Suppressor macrophage treated with lipopolysaccharide for 1 hour (primary cell): ENCODE measurements around the gene LAMTOR5.

Experiments used
- DNase-seq, 3 donors: peaks; one replicate each; pipeline ENCODE4 v3.0.0-alpha.2; 2020 to 2022

The LAMTOR5 gene

DNA sequence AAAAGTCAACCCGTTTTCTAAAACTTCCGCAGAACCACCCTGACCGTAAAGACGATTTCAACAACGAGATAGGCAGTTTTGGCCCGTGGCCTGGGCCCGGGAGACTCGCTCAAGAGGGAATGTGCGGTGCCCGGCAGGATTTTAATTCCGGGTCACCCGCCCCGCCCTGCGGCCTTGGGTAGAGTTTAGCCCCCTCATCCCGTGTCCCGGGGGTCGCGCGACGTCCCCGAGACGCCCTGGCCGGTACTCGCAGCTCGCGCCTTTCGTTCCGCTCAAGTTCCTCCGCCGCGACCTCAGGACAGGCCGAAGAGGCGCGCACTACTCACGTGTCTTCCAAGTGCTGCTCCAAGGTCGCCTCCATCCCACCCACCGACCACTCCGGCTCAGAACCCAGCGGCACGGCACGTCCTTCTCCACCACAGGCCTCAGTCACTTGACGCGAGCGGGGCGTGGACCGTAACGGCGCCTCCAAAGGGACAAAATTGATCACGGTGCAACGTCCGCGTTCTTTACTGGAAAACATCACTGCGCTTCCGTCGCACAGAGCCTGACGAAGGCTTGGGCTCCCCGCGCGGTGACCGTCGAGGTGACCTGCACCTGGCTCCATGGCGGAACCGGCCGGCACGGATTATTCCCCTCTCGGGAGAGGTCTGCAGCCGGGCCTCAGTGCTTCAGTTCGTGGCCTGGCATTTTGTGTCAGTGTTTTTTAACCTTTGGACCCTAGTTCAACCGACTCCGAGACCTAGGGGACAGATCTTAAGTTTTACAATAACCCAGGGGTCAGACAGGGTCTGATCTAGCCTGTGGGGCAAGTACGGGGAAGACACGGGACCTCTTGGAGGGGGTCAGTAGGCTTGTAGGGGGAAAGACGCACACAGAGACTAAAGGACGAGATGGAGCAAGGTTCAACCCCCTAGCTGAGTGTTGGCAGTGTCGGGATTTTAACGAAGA lies at the start of gene LAMTOR5:
LAMTOR5 (minus strand) TSS at position 435 of the 951 bp plus-strand sequence; CDS start at position 361, 74 bp downstream.
- DNase-seq: peak; percentile 94 to 97 (median 96)

DNA sequence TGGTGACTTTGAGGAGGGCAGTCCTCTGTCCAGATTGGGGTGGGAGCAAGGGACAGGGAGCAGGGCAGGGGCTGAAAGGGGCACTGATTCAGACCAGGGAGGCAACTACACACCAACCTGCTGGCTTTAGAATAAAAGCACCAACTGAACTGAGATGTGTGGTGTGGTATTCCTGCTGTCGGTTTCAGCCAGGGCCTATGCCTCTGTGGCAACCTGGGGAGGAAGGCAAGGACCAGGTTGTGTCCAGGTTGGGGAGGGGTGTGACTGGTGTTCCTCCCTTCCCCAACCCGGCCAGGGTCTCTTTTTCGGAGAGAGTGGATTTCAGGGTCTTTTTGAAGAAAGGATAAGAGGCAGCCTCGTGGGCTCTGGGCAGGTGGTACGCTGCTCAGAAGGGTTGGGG lies 49.7 kb upstream of the LAMTOR5 start:
- no peak for DNase-seq

DNA sequence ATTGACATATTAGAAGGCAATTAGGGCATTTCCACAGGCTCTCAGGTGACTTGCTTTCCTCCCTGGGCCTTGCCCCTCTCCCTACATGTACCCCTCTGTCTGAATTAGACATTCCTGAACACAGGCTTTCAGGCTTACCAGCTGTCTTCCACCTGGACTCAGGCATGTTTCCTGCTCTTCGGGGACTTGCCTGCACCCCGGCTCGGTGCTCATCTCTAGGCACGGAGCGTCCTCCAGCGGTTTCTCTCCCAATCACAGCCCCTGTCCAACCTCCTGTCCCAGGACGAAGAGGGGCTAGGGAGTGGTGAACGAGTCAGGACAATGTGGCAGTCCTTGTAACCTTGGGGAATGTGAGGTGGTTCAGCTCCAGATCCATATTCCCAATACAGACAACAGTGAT lies 47.7 kb upstream of the LAMTOR5 start:
- DNase-seq: no peak

DNA sequence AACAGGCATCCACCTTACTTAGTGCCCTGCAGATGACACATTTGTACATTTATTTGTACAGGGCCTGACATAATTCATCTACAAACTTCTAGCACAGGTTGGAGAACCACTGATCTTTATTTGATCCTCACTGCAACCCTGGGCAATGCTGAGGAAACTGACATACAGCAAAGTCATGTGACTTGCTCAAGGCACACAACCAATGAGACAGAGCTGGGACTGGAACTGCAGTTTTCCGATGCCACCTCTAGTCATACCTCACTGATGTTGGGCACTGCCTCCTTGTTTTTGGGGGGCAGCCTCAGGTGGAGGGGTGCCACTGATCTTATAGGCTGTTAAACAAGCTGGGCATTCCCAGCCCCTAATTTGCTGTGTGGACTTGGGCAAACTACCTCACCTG lies 46.8 kb upstream of the LAMTOR5 start:
- DNase-seq: no peak

DNA sequence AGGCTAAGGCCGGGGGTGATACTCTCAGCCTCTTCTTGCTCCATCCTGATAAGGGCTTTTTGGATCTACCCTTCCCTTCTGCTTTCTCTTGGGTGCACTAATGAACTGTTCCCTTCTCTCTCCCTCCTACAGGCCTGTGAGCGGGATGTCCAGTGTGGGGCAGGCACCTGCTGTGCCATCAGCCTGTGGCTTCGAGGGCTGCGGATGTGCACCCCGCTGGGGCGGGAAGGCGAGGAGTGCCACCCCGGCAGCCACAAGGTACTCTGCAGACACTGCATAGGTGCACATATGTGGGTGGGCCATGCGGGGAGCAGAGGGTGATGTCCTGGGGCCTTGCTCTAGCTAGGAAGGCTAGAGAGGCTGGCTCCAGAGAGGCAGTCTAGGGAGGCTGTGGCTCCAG lies 46.3 kb upstream of the LAMTOR5 start:
- no peak for DNase-seq

DNA sequence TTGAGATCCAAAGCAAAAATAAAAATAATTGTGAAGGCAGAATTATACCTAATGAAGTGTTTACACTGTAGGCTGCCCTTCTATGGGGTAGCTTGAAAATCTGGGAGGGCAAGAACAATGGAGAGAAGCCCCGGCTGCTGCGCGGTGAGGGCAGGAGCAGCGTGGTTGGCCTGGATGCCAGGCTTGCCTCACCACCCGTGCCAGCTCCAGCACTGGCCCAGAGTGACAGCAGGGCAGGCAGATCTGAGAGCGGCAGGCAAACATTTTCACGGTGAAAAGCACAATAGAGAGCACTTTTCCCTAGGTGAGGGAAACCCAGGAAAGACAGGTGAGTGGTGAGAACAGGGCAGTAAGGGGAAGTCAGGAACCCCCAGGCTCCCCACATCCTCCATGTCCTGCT lies 44.8 kb upstream of the LAMTOR5 start:
- no peak for DNase-seq

DNA sequence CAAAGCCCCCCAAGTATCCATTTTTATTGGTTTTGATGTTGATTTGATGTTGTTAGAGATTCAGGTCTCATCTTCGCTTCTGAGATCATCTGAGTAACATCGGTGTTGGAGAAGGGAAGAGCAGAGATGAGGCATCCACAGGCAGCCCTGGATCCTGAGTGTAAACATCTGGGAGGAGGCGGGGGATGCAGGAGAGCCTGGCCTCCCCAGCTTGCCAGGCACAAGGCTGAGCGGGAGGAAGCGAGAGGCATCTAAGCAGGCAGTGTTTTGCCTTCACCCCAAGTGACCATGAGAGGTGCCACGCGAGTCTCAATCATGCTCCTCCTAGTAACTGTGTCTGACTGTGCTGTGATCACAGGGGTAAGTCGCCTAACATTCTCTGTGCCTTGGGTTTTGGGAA lies 43.4 kb upstream of the LAMTOR5 start, which contains the start of gene PROK1:
PROK1 (plus strand) TSS at position 221 of the 400 bp plus-strand sequence; CDS start at position 289, 68 bp downstream.
- no peak for DNase-seq

DNA sequence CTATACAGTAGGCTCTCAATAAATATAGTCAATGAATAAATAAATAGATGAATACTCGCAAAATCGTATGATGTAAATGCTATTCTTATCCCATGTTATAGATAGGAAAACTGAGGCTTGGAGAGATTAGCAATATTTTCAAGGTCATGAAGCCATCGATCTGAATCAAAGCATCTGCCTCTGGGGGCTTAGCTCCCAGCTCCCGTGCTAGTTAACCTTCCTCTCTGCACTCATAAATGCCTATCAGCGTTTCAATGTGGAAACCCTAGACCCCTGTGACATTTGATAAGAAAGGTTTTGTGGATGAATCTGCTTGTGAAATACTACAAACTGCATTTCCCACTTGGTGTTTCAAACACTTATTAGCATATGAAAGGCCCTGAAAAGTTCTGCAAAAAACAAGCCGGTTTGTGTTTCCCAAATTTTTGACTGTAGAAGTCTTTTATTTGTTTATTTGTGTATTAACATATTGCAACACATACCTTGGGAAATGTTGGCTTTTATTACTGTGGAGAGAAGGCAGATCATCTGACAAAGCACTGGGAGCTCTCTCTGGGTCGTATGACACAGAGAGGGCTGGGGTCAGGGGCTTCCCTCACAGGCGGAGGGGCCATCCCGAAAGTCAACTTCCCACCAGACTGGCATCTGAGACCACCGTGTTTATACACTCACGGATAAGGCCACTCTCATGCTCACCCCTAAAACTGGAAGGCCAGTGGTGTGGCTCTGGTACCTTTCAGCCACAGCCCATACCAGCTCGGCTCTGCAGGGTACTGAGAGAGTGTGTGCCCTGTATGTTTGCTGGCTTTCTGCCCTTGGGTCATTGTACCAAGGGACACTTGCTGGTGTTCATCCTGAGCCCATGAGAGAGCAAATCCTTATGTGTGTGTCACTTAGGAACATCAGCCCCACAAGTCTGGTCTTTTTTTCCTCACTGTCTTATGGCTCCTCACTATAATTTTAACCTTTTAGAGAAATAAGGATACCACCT lies 42.5 kb upstream of the LAMTOR5 start:
- DNase-seq: no peak

DNA sequence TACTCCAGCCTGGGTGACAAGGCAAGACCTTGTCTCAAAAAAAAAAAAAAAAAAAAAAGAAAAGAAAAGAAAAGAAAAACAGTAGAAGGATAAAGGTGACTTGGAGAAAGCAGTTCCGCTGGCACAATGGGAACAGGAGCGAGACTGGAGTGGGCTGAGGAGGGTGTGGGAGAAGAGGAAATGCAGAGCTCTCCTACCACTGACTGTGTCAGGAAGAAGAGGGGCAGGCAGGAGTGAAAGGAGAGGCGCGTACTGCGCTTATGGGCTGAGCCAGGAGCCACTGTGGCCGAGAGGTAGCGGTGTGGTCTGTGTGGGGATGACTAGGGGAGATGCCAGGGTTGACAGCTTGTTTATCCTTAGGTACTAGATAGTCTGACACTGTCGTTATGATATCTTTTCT lies 37.1 kb upstream of the LAMTOR5 start:
- DNase-seq: no peak

DNA sequence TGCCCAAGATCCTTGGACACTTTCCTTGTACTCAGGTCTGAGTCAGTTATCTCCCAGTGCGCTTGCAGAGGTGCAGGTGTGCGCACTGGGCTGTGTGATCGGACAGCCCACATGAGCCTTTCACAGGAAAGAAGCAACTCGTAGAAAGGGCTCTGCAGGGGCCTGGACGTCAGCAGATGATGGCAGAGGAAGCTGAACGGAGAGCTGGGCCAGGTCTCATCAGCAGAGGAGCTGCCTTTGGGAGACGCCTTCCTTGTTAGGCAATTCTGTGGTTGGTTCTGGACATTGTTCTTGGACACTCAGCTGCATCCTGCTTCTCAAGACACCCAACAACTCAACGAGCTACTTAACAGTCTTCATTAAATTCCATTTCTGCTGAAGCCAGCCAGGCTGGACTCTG lies 36.0 kb upstream of the LAMTOR5 start:
- DNase-seq: no peak

DNA sequence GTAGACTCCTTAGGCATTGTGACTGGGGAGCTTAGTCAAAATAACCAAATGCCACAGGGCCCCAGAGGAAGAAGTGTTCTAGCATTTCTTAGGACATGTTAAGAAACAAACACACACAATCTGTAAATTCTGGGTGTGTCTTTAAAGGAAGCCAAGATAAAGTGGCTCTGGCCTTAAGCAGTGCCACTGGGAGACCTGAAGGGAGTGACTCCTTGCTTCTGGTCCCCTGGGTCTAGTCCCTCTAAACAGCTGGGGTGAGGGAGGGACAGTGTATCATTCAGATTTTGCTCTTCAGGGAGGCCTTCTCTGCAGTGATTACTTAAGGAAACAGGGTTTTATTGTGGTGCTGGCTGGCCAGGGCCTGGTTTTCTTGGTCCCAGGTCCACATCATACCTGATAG lies 34.4 kb upstream of the LAMTOR5 start:
- no peak for DNase-seq

DNA sequence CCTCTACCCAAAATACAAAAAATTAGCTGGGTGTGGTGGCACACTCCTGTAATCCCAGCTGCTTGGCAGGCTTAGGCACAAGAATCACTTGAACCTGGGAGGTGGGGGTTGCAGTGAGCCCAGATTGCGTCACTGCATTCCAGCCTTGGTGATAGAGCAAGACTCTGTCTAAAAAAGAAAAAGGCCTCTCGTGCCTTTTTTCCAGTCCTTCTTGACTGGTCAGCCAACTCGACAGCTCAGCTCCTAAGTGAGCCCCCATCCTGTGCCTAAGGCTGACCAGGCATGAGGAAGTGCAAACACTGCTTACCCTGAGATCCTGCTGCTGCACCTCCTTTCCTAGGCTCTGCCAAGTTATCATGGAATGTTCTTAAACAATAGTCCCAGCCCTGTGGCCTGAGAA lies 33.4 kb upstream of the LAMTOR5 start:
- no peak for DNase-seq

DNA sequence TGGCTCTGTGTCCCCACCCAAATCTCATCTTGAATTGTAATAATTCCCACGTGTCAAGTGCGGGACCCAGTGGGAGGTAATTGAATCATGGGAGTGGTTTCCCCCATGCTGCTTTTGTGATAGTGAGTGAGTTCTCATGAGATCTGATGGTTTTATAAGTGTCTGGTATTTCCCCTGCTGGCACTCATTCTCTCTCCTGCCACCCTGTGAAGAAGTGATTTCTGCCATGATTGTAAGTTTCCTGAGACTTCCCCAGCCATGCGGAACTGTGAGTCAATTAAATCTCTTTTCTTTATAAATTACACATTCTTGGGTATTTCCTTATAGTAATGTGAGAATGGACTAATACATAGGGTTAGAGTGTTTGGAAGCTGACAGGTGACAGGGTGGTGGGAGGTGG lies 32.4 kb upstream of the LAMTOR5 start:
- DNase-seq: peak in 1 of 3 donors; percentile 41

DNA sequence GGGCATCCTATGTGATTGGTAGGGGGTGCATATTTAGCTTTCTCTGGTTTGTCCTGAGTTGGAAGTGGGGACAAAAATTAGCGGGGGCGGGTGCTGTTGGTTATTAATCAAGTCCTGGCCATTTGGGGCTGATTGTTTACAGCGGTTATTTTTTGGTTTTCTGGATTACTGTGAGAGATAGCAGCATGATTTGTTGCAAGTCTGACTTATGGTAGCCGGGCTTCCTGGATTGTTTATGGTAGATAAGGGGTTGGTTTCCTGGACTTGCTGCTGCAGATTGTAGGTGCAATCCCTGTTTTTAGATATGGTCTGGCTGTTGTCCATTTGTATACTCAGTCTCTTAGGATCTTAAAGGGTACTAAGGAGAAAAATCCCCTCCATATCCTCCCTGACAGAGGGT lies 31.4 kb upstream of the LAMTOR5 start:
- DNase-seq: no peak

DNA sequence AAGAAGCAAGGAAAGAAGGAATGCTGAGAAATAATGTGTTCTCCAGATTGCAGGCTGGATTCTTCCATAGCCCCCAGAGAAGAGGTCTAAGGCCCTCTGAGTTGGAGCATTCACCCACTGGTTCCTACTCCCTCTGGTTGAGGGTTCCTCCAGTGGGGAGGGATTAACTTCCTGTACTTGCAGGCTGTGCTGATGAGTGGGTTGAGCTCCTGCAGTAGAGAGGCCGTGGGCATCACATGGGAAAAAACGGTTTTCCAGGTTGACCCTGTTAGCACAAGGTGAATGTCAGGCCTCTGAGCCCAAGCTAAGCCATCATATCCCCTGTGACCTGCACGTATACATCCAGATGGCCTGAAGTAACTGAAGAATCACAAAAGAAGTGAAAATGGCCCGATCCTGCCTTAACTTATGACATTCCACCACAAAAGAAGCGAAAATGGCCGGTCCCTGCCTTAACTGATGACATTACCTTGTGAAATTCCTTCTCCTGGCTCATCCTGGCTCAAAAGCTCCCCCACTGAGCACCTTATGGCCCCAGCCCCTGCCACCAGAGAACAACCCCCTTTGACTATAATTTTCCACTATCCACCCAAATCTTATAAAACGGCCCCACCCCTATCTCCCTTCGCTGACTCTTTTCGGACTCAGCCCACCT lies 30.3 kb upstream of the LAMTOR5 start:
- DNase-seq: peak in 1 of 3 donors; percentile 22

DNA sequence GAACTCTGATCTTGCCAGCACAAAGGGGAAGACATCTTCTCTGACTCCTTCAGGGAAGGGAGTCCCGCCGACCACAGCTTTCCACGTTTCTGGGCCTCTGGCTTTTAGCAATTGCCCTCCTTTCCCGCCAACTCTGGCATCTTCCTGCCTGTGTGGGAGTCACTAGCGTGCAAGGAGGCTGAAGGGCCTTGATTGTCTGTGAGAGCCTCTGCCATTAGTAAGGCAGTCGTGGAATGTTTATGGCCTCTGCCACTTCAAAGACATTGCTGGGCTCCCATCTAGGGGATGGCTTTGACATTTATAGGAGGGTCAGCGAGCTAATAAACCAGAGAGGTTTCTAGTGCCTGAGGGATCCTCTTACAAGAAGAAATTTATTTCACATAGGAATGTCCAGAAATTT lies 29.1 kb upstream of the LAMTOR5 start:
- DNase-seq: no peak

DNA sequence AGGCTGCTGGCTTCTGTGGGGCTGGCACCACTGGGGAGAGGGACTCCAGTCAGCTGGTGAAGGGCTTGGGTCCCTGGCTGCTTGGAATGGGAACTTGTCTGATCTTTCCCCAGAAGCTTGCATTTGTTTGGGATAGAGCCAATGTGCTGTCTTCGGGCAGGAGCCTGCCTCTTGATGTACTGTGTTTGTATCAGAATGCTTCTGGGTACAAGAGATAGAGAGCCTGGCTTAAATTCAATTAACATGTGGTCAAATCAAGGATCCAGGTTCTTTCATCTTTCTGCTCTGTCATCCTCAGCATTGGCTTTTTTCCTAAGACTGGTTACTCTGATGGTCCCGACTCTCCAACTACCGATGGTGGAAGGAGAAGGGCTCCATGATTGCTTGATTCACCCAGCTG lies 27.5 kb upstream of the LAMTOR5 start:
- DNase-seq: no peak

DNA sequence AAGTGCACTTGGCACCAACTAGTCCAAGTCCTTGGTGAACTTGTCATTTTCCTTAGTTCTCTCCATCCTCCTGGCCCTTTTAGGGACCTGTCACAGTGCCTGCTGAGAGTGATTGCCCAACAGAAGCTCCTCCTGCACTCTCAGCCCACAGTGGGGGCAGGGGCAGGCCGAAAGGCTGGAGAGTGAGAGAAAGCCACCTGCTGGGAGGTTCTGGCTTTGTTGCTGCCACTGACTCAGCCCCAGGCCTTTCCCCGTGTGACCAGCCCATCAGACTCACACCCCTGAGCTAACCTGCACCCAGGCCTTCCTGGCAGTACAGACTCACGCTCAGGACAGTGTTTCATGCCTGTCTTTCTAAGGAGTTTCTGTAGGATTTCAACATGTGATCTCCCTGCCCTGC lies 26.3 kb upstream of the LAMTOR5 start:
- DNase-seq: peak; percentile 59 to 78 (median 69)

DNA sequence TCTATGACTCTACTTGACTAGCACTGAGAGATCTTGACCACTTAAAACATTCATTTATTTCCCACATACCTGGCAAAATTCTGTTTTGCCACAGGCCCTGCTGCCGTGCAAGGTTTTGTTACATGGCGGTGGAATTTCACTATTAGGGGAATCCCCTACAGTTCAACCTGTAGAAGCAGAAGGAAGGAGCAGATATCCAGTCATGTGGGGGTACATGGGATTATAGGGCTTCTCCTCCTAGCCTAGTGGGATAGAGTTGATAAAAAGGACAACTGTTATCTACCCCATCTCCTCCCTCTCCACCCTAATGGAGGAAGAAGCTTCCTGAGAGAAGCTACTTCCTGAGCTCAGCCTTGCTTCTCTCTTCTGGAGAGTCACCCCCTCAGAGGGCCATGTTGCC lies 25.7 kb upstream of the LAMTOR5 start:
- no peak for DNase-seq

DNA sequence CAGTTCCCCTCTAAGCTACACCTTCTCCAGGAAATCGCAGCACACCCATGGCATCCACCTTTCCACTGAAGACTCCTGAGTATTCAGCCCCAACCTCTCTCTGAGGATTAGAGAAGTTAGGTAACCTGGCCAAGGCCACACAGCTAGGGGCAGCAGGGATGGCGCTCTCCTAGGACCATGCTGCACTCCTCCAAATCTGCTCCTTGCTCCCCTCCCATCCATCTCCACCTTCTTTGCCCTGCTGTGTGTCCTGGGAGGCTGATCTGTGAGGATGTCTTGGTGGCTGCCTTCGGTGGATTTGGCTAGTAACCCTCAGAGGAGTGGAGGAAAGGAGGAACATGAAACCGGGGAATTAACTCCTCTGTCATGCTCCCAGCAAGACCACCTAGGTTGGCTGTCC lies 23.4 kb upstream of the LAMTOR5 start:
- DNase-seq: no peak

DNA sequence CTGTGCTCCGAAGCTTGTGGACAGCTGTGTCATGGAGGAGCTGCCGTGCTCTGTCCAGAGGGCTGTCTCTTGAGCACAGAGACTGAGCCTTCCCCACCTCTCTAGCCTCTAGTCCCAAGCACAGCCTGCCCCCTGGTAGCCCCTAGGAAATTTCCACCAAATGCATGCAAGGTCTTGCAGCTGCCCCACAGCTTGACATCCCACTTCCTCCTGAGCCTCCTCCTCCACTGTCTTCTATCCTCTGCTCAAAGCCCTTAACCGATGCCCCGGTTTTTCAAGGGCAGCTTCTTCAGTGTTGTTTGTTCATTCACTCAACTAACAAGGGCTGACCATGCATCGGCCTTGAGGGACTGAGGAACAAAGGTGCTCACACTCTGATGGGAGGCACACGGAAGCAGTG lies 22.9 kb upstream of the LAMTOR5 start:
- no peak for DNase-seq

DNA sequence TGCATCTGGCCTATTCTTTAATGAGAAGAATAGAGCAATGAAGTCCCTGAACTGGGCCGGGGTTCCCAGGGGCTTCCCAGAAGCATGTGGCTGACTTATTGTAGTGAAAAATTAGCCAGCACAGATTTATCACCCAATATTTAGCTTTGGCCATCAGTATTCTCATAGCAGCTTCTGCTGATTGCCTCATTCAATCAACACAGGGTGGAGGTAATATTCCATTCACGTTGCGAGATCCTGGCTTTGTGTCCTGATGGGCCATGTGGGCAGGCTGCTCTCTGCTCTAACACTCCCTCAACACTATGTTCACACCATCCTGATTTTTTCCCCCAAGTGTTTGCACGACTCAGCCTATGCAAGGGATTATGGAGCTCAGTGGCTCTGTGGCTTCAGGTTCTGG lies 21.5 kb upstream of the LAMTOR5 start:
- peak; percentile 22 to 63 (median 27) for DNase-seq

DNA sequence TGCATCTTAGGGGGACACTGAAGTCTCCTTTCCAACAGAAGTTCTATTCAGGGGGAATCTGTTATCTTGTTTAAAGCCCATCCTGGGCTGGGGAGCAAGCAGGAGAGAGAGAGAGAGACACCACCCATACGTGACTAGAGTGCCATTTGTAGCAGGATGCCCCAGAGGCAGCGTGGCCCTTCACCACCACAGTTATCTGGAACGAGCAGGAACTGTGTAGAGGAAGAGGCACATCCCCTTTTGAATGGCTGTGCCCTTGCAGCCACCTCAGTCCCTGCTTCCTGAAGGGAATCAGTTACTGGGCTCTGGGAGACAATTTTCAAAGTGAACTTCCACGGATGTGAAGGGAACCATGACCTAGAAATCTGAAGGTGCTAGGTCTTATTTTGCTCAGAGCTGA lies 19.4 kb upstream of the LAMTOR5 start:
- peak in 2 of 3 donors; percentile 38 to 50 for DNase-seq
